Neutrophil (primary cell): ENCODE data around the gene PVALEF.

Experiments used
- H3K27ac ChIP-seq: fragments of 200-600 bp; sonication (generic); 2 replicates; pipeline ENCODE4 v1.5.1; 2016; ENCODE audit warnings: mild to moderate bottlenecking, moderate library complexity
- H3K27me3 ChIP-seq: fragments of 200-600 bp; sonication (generic); 2 replicates; pipeline ENCODE4 v1.6.0; 2016; ENCODE audit warnings: mild to moderate bottlenecking
- H3K36me3 ChIP-seq: fragments of 200-600 bp; sonication (generic); 2 replicates; pipeline ENCODE4 v1.5.1; 2017
- H3K4me1 ChIP-seq, 2 experiments: fragments of 200-600 bp in 1 of 2; sonication (generic) in 1 of 2; 1 replicate in 1 of 2; 2 replicates in 1 of 2; pipeline versions ENCODE4 v1.5.1 to v1.6.1; 2013 to 2016; ENCODE audit warnings: low read depth in 1 of 2, low read length in 1 of 2, mild to moderate bottlenecking in 1 of 2, moderate library complexity in 1 of 2; ENCODE audit not compliant: control insufficient read depth in 1 of 2, insufficient read depth in 1 of 2
- H3K4me3 ChIP-seq, 2 experiments: fragments of 200-600 bp in 1 of 2; sonication (generic) in 1 of 2; 1 replicate in 1 of 2; 2 replicates in 1 of 2; pipeline ENCODE4 v1.5.1; 2013 to 2016; ENCODE audit warnings: low read depth in 1 of 2, low read length in 1 of 2, mild to moderate bottlenecking in 1 of 2, moderate library complexity in 1 of 2
- H3K9me3 ChIP-seq: fragments of 200-600 bp; sonication (generic); 2 replicates; pipeline ENCODE4 v1.5.1; 2016
- CTCF ChIP-seq: fragments of 200-600 bp; sonication (generic); IDR thresholded peaks from 2 replicates; pipeline ENCODE4 v1.5.1; 2016; ENCODE audit warnings: antibody characterized with exemption

Gene PVALEF

GRCh38 chr17:81130385-81131361 lies 34.6 kb upstream of the PVALEF start:
- Histone ChIP-seq H3K27me3 (no peaks in the 10 kb centered on the region), H3K4me1 (no peaks in the 10 kb centered on the region), H3K27ac (no peak overlapping the region), H3K9me3 (no peaks in the 10 kb centered on the region), H3K36me3 (peaks cover 100% of the 10 kb centered on the region), H3K4me3 (no peak overlapping the region)
- no peak for TF ChIP-seq CTCF

- no peak for TF ChIP-seq CTCF
- H3K27me3 ChIP-seq, result no peaks in the 10 kb centered on the region
Measured at GRCh38 chr17:81131486-81132196, 33.7 kb upstream of the PVALEF start.

GRCh38 chr17:81132197-81132540 lies 33.1 kb upstream of the PVALEF start:
- H3K4me3 ChIP-seq, result no peak overlapping the region
- no peaks in the 10 kb centered on the region for H3K4me1 ChIP-seq
- peaks cover 92% of the 10 kb centered on the region for H3K36me3 ChIP-seq
- no peak overlapping the region for H3K27ac ChIP-seq
- no peaks in the 10 kb centered on the region for H3K27me3 ChIP-seq
- no peak for TF ChIP-seq CTCF
- no peaks in the 10 kb centered on the region for H3K9me3 ChIP-seq

More at GRCh38 chr17:81131486-81132196, 33.7 kb upstream of the PVALEF start:
- no peak overlapping the region for H3K27ac ChIP-seq
- no peak overlapping the region for H3K4me3 ChIP-seq
- H3K36me3 ChIP-seq, result peaks cover 97% of the 10 kb centered on the region
- no peaks in the 10 kb centered on the region for H3K4me1 ChIP-seq
- H3K9me3 ChIP-seq, result no peaks in the 10 kb centered on the region

- Histone ChIP-seq H3K27ac (no peak overlapping the region), H3K4me3 (no peak overlapping the region), H3K9me3 (no peaks in the 10 kb centered on the region), H3K27me3 (no peaks in the 10 kb centered on the region), H3K36me3 (peaks cover 84% of the 10 kb centered on the region), H3K4me1 (no peaks in the 10 kb centered on the region)
- TF ChIP-seq CTCF, result no peak
Measured at GRCh38 chr17:81132770-81133723, 32.3 kb upstream of the PVALEF start.

GRCh38 chr17:81134064-81134781 lies 31.1 kb upstream of the PVALEF start:
- Histone ChIP-seq H3K36me3 (peaks cover 72% of the 10 kb centered on the region), H3K9me3 (no peaks in the 10 kb centered on the region), H3K4me3 (no peak overlapping the region), H3K27me3 (no peaks in the 10 kb centered on the region), H3K4me1 (no peaks in the 10 kb centered on the region), H3K27ac (no peak overlapping the region)
- no peak for TF ChIP-seq CTCF
